GM18507 (cell line): ENCODE results near the gene GNAO1.

ENCODE experiments used
- DNase-seq: peaks from one replicate; pipeline ENCODE4 v3.0.0; 2011; ENCODE audit warnings: low read depth; ENCODE audit not compliant: insufficient read length; ENCODE audit errors: extremely low spot score
- FAIRE-seq: peaks from 2 replicates; lab custom pipeline; 2011; peaks lifted over from hg19 to GRCh38; lab: Jason Lieb, UNC

The GNAO1 gene

DNA sequence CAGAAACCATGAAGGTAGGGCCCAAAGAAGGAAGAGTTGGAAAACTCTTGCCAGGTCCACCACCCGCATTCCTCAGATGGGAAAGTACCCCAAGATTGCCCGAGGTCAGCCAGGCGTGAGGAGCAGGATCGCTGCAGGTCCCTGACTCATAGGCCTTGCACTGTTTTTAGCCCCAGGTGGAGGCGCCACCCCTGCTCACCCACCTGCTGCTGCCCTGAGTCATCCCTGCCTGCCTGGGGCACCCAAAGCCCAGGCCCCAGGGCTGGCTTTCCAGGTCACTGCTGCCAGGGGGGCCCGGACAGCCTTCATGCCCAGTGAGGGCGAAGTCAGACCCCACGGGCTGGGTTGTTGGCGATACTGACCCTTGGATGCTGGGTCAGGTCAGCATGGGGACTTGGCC is 133.1 kb downstream of the GNAO1 start:
- FAIRE-seq (no peak), DNase-seq (no peak)

DNA sequence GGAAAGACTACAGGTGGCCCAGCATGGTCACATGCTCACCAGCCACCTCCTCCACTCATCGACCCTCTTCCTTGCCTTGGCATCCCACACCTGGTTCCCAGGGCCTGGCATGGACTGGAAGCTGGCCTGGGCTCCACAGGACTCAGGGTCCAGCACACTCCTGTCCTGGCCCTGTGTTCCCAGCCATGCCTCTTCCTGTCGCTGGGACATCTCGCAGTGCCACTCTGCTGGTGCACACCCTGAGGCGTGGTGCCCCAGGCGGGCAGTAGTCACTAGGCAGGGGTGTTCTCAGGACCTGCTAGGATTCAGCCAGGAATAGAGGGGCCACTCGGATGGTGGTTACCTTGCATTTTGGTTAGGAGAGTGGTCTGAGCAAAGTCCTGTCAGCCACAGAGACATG is 134.7 kb downstream of the GNAO1 start:
- no peak for FAIRE-seq
- DNase-seq: no peak

DNA sequence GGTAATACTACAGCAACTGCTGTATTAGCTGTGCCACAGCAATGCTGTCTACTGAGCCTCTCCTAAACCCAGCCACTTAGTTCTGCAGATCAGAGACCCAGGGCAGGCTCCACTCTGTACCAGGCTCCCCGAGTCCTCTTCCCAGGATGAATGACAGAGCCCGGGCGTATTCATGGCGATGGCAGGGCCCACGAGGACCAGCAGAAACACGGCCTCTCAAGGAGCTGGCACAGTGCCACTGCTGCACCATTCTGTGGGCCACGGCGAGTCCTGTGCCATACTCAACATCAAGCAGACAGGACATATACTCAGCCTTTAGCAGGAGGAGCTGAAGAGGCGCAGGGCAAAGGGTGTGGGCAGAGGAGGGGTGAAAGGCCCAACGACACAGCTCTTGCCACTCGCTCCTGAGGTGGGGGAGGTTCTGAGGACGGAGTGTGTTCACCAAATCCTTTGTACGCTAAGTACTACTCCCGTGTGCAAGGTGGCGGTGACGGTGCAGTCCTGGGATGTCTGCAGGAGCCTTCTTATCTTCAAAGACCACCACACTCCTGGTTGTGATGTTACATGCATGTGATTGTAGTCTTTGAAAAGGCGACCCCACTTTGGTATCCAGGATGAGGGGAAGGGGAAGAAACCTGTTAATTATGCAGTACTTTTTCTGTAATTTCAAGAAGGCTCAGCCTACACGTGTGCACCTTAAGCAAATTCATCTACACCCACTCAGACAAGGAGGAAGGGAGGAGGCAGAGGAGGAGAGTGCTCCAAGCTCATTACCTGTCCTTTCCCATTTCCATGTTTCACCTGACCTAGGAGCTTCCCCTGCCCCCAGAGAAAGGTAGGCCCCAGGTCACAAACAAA is 136.0 kb downstream of the GNAO1 start:
- DNase-seq: no peak
- no peak for FAIRE-seq

DNA sequence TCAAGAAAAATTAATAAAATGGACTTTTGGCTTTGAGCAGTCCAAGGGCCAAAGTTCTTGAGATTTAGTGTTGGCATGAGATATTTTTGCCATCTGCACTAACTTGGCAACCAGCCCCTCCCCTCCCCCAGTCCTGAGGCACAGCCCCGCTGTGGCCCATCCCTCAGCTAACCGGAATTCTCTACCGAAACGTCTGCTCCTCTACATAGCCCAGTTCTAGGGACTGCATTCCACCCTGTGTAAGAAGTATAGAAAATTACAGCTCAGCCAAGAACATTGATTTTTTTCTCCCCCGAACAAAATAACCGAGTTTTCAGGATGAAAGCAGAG is 136.6 kb downstream of the GNAO1 start:
- DNase-seq (no peak), FAIRE-seq (no peak)

DNA sequence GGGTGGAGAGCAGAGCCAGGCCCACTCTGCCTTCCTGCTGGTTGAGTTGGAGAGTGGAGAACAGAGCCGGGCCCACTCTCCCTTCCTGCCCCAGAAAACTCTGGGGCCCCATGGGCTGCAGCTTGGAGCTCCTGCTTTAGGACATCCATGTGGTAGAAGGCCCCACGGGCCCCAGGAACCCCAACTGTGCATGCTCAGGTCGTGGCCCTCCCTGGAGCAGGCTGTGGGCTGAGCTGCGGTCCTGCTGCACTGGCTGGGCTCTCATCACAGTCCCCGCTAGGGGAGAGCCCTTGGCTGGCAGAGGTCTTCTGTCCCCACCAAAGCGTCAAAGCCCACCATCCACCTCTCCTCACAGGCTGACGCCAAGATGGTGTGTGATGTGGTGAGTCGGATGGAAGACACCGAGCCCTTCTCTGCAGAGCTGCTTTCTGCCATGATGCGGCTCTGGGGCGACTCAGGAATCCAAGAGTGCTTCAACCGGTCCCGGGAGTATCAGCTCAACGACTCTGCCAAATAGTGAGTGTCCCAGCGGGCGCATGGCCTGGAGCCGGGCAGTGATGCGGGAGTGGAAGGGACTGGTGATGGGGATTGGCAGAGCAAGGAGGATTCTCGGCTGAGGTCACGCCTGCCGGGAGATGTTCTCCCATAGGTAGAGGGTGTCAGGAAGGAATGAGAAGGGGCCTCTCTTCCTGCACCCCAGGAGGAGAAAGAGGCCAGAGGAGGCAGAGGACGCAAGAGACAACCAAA is 137.2 kb downstream of the GNAO1 start:
- FAIRE-seq: no peak
- DNase-seq: no peak

DNA sequence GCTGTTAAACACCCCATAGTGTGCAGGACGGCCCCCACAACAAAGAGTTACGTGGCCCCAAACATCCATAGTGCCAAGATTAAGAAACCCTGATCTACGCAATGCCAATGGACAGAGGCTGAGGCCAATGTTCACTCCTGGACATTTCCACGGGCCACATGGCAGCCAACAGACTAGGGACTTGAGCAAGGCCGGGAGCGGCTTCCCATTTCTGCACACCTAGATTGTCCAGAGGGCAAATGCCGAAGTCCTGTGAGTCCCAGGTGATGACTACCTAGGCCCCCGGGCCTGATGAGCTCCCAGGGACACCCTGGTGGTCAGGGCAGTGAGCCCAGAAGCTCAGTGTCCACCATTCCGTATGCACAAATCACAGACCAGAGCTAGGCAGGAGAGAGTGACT is 138.6 kb downstream of the GNAO1 start:
- no peak for FAIRE-seq
- DNase-seq: no peak

DNA sequence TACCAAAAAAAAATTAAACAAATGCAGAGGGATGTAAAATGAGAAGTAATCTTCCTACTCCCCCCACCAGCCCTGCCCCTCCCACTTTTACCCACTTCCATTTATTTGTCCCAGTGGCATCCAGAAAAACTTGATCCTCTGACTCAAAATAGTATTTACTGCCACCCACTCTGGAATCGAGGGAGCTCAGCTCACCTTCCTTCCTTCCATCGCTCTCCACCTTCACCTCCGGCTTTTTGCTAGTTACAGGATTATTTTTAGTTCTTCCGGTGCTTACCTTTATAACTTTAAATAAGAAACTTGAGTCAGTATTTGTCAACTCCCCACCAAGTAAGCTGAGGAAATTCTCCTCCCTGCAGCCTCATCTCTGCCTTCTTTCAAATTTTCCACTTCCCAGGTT is 139.2 kb downstream of the GNAO1 start:
- DNase-seq: no peak
- no peak for FAIRE-seq

DNA sequence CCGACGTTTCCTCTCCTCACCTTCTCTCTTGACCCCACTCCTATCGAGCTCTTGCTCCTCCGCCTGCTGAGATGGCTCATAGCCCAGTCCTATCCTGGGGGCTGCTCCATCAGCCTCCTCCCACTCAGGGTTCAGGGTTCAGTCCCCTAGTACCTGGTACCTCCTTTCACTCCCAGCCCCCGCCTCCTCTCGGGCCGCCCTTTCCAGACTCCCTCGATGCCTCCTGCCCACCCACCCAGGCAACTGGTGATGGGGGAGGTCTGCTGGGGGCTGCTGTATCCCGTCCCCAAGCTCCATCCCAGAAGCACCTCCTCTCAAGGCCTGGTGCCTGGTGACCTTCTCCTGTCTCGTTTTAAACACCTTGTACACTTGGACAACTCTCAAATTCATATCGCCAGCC is 140.1 kb downstream of the GNAO1 start:
- no peak for DNase-seq
- no peak for FAIRE-seq

DNA sequence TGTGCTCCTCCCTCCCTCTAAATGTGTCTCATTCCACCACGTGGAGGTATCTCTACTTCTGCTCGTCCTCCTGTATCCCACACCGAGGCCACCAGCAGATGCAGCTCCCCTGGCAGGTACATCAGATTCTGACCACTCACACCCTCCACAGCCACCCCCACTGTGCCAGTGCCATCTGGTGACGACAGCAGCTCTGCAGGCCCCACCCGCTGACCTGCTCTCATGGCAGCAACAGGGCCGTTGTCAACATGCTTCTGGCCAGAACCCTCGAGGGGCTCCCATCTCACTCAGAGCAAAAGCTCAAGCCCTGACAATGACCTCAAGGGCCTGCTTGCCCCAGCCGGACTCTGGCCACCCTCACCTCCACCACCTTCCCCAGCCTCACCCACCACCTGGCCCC is 140.6 kb downstream of the GNAO1 start:
- FAIRE-seq (no peak), DNase-seq (no peak)

DNA sequence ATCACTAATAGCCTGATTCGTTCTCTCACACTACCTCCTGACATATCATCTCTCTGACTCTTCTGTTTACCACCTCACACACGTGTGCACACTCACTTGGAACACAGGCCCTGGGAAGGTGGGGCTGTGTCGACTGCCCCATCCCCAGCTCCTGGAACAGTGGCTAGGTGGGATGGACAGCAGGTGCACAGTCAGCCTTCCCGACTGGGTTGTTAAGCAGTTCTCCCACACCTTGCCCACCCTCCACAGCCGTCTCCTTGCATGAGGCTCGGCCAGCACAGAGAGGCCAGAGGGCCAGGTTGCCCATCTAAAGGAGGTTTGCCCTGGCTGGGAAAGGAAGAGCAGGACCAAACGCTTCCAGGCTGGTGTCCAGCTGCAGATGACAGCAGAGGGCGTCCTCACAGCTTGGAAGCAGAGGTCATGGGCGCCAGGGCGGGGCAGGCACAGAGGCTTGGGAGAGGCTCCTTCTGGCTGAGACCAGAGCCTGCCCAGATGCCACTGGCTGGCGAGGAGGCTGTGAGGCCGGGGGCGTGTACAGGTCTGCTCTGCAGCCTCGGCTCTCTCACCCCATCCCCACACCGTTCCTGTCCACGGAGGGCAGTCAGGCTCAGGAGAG is 141.3 kb downstream of the GNAO1 start:
- FAIRE-seq (no peak), DNase-seq (no peak)

DNA sequence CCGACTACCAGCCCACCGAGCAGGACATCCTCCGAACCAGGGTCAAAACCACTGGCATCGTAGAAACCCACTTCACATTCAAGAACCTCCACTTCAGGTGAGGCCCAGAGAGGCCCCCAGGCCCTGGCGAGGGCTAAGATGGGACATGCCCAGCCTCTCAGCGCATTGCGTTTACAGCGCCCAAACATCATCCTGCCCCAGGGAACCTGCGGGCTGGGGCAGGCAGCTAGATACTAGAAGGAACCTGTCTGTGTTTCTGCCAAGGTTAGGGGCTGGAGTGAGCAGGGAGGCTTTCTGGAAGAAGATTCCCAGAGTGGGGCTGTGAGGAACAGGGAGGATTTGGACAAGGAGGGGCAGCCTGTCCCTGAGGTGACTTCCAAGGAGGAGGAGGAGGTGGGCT is 143.5 kb downstream of the GNAO1 start:
- FAIRE-seq (no peak), DNase-seq (no peak)

DNA sequence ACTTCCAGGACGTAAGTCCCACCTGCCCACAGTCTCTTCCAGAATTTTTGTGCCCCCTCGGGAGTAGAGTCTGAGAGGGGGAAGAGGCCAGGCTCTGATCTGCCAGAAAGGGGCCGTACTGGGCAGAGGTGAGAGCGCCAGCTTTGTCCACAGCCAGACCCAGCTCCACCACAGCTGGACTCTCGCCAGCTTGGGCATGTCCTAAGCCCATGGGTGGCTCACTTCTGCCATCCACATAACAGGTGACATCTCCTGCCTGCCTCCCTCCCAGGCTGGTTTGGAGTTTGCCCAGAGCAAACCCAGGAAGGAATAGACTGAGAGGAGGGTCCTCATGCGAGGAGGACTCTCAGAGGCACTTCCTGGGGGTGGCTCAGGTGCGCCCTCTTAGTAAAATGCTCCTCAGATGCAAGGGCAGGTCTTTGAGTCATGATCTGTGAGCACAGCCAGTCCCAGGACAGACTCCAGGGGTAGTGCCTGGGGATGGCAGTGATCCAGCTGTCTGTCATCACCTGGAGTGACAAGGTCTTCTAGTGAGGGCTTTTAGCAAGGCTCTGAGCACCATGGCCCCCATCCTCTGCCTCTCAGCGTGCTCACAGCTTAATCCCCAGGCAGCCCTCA is 144.9 kb downstream of the GNAO1 start:
- DNase-seq: no peak
- no peak for FAIRE-seq

DNA sequence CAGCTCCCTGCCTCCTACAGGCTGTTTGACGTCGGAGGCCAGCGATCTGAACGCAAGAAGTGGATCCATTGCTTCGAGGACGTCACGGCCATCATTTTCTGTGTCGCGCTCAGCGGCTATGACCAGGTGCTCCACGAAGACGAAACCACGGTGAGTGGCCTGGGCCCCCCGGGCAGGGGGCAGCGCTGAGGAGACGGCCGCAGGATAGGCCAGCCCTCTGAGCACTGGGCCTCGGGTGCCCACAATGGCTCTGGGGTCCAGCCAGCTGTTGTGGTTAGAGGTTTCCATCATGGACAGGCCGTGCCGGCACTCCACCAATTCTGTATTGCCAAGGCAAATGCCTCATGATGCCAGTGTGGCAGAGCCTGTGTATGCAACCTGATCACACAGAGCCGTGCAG is 145.4 kb downstream of the GNAO1 start:
- FAIRE-seq: no peak
- DNase-seq: no peak

DNA sequence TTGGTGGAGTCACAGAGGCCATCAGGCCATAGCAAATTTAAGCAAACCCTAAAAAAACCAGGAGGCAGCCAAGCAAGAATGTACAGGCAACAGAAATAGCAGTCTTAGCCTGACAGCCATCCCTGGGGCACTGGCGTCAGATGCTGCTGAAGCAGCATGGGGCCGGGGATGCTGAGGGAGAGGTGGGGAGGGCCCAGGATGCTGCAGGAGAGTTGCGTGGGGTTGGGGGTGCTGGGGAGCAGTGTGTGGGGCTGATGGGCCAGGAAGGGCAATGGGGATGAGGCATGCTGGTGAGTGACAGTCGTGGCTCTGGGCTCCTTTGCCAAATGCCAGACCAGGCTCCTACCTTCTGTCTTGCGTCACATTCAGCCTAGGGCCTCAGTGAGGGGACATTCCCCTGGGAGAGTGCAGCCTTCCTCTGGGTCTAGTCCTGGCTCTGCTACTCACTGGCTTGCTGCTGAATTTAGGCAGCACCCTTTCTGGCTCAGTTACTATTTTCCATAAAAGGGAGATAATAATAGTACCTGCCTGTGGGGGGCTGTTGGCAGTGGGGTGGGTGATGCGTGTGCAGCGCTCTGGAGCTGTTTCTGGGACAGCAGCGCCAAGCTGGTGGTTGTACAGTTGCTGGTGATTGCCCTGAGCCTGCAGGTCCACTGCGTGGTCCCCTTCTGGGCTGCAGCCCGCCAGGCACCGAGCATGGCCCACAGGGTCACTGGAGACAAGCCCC is 146.0 kb downstream of the GNAO1 start:
- no peak for DNase-seq
- no peak for FAIRE-seq

DNA sequence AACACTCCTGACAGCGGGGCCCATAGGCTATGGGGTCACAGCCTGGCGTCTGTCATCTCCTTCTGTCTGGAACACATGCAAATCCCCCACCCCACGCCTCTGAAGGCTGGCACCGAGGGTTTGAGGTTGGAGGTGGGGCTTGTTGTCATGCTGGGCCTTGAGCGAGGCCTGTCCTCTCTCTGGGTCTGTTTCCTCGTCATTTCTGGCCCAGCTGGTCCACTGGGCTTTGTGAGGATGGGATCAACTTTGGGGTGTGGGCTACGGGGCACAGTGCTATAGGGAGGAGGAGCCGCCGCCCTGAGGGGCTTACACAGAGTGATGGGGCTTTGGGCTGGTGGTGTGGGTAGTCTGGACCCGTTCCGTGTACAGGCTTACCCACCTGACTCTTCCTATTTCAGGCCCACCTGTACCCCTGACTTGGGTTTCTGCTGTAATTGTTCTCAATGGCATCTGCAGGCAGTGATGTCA is 146.6 kb downstream of the GNAO1 start:
- FAIRE-seq: no peak

DNA sequence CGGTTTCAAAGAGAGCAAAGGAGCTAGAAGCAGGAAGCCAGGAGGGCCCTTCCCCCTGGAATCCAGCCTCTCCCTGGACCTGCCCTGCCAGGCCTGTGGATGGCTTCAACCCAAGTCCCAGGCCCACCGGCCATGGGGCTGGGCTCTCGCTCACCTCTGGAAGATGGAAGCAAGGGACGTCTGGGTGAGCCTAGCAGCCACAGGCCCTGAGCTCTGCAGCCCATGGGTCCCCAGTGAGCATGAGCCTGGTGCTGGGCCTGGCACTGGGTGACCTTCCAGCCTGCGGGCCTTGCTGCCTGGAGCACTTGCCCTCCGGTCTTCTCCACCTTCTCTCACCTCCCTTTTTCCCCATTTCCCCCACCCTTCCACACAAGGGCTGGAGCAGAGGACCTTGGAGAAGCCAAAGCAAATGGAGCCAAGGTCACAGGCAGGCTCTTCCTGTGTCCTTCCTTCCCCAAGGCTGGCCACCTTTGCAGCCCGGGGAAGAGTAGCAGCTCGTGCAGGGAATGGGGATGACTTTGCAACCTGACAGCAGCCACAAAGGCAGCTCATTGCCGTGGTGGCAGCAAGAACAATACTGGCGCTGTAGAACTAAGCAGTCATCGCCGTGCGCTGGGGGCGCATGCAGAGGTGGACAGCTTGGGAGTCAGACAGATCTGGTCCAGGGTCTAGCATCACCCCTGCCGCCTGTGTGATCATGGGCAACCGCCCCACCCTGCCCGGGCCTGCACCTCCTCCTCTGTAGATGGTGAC is 147.5 kb downstream of the GNAO1 start:
- no peak for FAIRE-seq
- no peak for DNase-seq

More for the DNA sequence above, 146.6 kb downstream of the GNAO1 start:
- DNase-seq: no peak

DNA sequence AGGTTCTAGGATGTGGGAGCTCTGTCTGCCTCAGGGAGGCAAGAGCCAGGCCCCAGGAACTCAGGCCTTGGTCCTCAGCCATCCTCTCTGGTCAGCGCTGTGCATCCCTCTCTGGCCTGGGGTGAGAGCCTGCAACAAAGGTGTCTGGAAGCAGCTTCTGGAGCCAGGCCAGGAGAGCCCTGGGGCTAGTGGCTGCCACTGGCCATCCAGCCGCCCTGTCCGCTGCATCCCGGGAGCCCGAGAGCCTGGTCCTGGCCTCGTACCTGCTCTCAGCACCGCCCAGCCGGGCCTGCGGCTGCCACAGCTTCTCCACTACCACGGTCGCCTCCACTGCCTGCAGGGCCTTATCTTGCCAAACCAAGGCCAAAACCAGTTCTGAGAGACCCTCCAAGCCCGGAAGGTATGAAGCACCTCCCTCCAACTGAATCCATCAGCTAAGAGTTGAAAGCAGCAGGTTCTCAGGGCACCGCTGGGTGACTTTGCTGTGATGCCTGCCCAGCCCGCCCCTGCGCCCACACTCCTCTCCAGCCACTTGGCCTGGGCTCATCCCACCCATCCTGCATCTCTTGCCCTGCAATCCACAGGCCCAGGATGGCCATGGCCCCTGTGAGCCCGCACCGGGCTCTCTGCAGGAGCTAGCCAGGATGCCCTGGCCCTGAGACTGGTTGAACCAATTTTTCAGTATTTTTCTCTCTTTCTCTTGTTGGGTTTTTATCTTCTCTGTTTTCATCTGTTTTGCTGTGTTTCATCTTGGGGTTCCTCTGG is 148.3 kb downstream of the GNAO1 start:
- FAIRE-seq: no peak
- no peak for DNase-seq

DNA sequence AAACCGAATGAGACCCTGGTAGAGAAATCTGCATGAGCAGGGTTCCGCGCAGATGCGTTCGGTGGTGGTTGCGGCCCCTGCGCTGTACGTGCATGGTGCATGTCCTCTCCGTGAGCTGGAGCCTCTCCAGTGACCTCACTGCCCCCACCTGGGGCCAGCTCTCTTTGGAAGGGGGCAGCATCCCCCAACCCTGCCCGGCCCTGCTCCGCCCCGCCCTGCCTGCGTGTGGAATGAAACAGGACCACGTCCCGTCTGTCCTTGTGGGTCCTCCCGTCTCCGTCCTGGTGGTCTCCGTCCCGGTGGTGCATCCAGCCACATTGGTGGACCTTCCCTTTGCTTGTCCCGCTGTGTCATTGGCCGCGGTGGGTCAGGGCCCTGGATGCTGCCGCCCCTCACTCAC is 149.1 kb downstream of the GNAO1 start:
- no peak for FAIRE-seq
- no peak for DNase-seq
